Vagina (tissue), 2 donors: ENCODE measurements around the gene TNFAIP3. TPM values are rescaled to one million over a fixed set of nuclear protein-coding genes. Genes with fewer than 3 reads are reported as not detected.

Source experiments
- DNase-seq, 2 donors: peaks; one replicate each; pipeline ENCODE4 v3.0.0-alpha.2; 2017; ENCODE audit errors: extremely low spot score in 2 of 2
- H3K27ac ChIP-seq: fragments of 200-600 bp; sonication (generic); one replicate; pipeline ENCODE4 v1.5.1; 2019
- H3K27me3 ChIP-seq: fragments of 200-600 bp; sonication (generic); one replicate; pipeline ENCODE4 v1.5.1; 2019
- H3K36me3 ChIP-seq, 2 donors: fragments of 200-600 bp; sonication (generic); one replicate each; pipeline ENCODE4 v1.5.1; 2017 to 2019
- H3K4me1 ChIP-seq: fragments of 200-600 bp; sonication (generic); one replicate; pipeline ENCODE4 v1.5.1; 2019
- H3K4me3 ChIP-seq, 2 donors: fragments of 200-600 bp; sonication (generic); 1 replicate in 1 of 2; 2 replicates in 1 of 2; pipeline ENCODE4 v1.5.1; 2016 to 2019
- H3K9me3 ChIP-seq: fragments of 200-600 bp; sonication (generic); one replicate; pipeline ENCODE4 v1.5.1; 2019
- CTCF ChIP-seq, 3 experiments: fragments of 450-650 bp in 2 of 3; fragments of 200-600 bp in 1 of 3; sonication (generic) in 1 of 3; IDR thresholded peaks; one replicate each; pipeline ENCODE4 v1.5.1; 2017 to 2019; ENCODE audit warnings: antibody characterized with exemption in 3 of 3, mild to moderate bottlenecking in 2 of 3, moderate library complexity in 2 of 3
- POLR2A ChIP-seq, 2 donors: fragments of 450-650 bp; IDR thresholded peaks; one replicate each; pipeline ENCODE4 v1.6.1; 2017; ENCODE audit warnings: antibody characterized with exemption in 2 of 2, mild to moderate bottlenecking in 2 of 2, moderate library complexity in 2 of 2
- POLR2AphosphoS5 ChIP-seq, 2 donors: sonication (generic); formaldehyde crosslinking; IDR thresholded peaks; one replicate each; pipeline ENCODE4 v1.9.0; 2017; ENCODE audit warnings: antibody characterized with exemption in 2 of 2, mild to moderate bottlenecking in 2 of 2, low read depth in 1 of 2; ENCODE audit not compliant: insufficient read depth in 1 of 2
- intact Hi-C: fragments of 100-400 bp; cut with DNase I; formaldehyde crosslinking; loops from one replicate; pipeline ENCODE4 v1.15.1; 2023
- total RNA-seq: library from RNA; depleted of rRNA; stranded (reverse); fragments of >200 nt; gene quantifications from one replicate; pipeline ENCODE4 v1.2.3, GENCODE V29; 2016

The TNFAIP3 gene
- total RNA-seq, 1 donor from 2014 or later, result 28.5 TPM

- Histone ChIP-seq H3K9me3 (no peaks in the 10 kb centered on the region), H3K27me3 (no peaks in the 10 kb centered on the region), H3K36me3 (no peaks in the 10 kb centered on the region), H3K4me3 (no peak overlapping the region), H3K27ac (no peak overlapping the region), H3K4me1 (peaks cover 27% of the 10 kb centered on the region)
- DNase-seq, result no peak
- intact Hi-C loops, result no loop called here
- no peak for TF ChIP-seq POLR2A (IDR thresholded peaks at IDR 0.05)
These were observed 57.0 kb downstream of the TNFAIP3 start for GRCh38 chr6:137923866-137924653.

GRCh38 chr6:137925141-137925698, 58.2 kb downstream of the TNFAIP3 start:
- intact Hi-C loops, result no loop called here
- Histone ChIP-seq H3K36me3 (no peaks in the 10 kb centered on the region), H3K4me1 (peaks cover 27% of the 10 kb centered on the region), H3K4me3 (no peak overlapping the region), H3K27me3 (no peaks in the 10 kb centered on the region), H3K9me3 (no peaks in the 10 kb centered on the region), H3K27ac (no peak overlapping the region)
- no peak for DNase-seq
- TF ChIP-seq CTCF (IDR thresholded peaks at IDR 0.05) (no peak), POLR2AphosphoS5 (IDR thresholded peaks at IDR 0.05; ENCODE audit: insufficient read depth in 1 of 2, low read depth in 1 of 2) (no peak), POLR2A (IDR thresholded peaks at IDR 0.05) (no peak)

- Histone ChIP-seq H3K4me3 (no peak overlapping the region), H3K27me3 (no peaks in the 10 kb centered on the region), H3K36me3 (no peaks in the 10 kb centered on the region), H3K4me1 (peaks cover 27% of the 10 kb centered on the region), H3K9me3 (no peaks in the 10 kb centered on the region), H3K27ac (no peak overlapping the region)
- intact Hi-C loops, result no loop called here
- DNase-seq, result no peak
- TF ChIP-seq POLR2AphosphoS5 (IDR thresholded peaks at IDR 0.05; ENCODE audit: insufficient read depth in 1 of 2, low read depth in 1 of 2) (no peak), CTCF (IDR thresholded peaks at IDR 0.05) (no peak), POLR2A (IDR thresholded peaks at IDR 0.05) (no peak)
These were observed 59.2 kb downstream of the TNFAIP3 start for GRCh38 chr6:137926207-137926731.

- Histone ChIP-seq H3K36me3 (no peaks in the 10 kb centered on the region), H3K4me3 (no peak overlapping the region), H3K27ac (no peak overlapping the region), H3K27me3 (no peaks in the 10 kb centered on the region), H3K4me1 (peaks cover 27% of the 10 kb centered on the region), H3K9me3 (no peaks in the 10 kb centered on the region)
- no peak for DNase-seq
- no peak for TF ChIP-seq POLR2AphosphoS5 (IDR thresholded peaks at IDR 0.05; ENCODE audit: insufficient read depth in 1 of 2, low read depth in 1 of 2)
- TF ChIP-seq POLR2A (IDR thresholded peaks at IDR 0.05), result no peak
- no peak for TF ChIP-seq CTCF (IDR thresholded peaks at IDR 0.05)
- intact Hi-C loops, result no loop called here
These were observed 59.9 kb downstream of the TNFAIP3 start for GRCh38 chr6:137926985-137927384.

- H3K27ac ChIP-seq, result no peak overlapping the region
- H3K9me3 ChIP-seq, result no peaks in the 10 kb centered on the region
- DNase-seq, result no peak
- H3K27me3 ChIP-seq, result no peaks in the 10 kb centered on the region
- intact Hi-C loops, result no loop called here
- H3K4me3 ChIP-seq, result no peak overlapping the region
- no peaks in the 10 kb centered on the region for H3K36me3 ChIP-seq
- no peak for TF ChIP-seq CTCF (IDR thresholded peaks at IDR 0.05)
- TF ChIP-seq POLR2AphosphoS5 (IDR thresholded peaks at IDR 0.05; ENCODE audit: insufficient read depth in 1 of 2, low read depth in 1 of 2), result no peak
- no peak for TF ChIP-seq POLR2A (IDR thresholded peaks at IDR 0.05)
- H3K4me1 ChIP-seq, result peaks cover 27% of the 10 kb centered on the region
These were observed 60.7 kb downstream of the TNFAIP3 start for GRCh38 chr6:137927777-137928218.
